ENCODE measurements around the gene PLEKHA3. TPM values are rescaled to one million over a fixed set of nuclear protein-coding genes. Genes with fewer than 3 reads are reported as not detected.
"Not testable (repeated sequence)": the region's sequence is repeated elsewhere in the genome, so short reads cannot be mapped to it uniquely, and the experiment has no call there.

PLEKHA3 gene
- total and polyA plus RNA-seq, 2 of the 4 experiments (the other 2 are of a cell fraction) = 3.9 to 5.5 TPM

- no peak for TF ChIP-seq FOS (IDR thresholded peaks at IDR 0.05; ENCODE audit: low read depth, low read length)
Measured at GRCh38 chr2:178523596-178524134, 43.4 kb downstream of the PLEKHA3 start (continued).

DNA sequence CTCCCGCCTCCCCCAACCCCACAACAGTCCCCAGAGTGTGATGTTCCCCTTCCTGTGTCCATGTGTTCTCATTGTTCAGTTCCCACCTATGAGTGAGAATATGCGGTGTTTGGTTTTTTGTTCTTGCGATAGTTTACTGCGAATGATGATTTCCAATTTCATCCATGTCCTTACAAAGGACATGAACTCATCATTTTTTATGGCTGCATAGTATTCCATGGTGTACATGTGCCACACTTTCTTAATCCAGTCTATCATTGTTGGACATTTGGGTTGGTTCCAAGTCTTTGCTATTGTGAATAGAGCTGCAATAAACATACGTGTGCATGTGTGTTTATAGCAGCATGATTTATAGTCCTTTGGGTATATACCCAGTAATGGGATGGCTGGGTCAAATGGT, 44.8 kb downstream of the PLEKHA3 start:
- WGBS, 2 experiments (ENCODE audit: extremely low coverage in 2 of 2, insufficient read length in 1 of 2) = no CpG with 5 or more reads among the region's 5 CpGs
- H3K9ac ChIP-seq (ENCODE audit: low read depth, low read length); H2AFZ ChIP-seq (replicated peaks; ENCODE audit: low read length, poor library complexity); H2BK15ac ChIP-seq (ENCODE audit: low read depth, low read length); H2BK20ac ChIP-seq (ENCODE audit: low read depth, low read length); H2BK120ac ChIP-seq (ENCODE audit: low read depth, low read length); H3K27ac ChIP-seq (ENCODE audit: insufficient read depth, low read length); H3K56ac ChIP-seq (ENCODE audit: extremely low read depth, insufficient read depth, low read length); H4K91ac ChIP-seq (ENCODE audit: insufficient read depth, low read depth, low read length); BruUV-seq (replicated peaks); H3K18ac ChIP-seq (ENCODE audit: low read depth, low read length); intact Hi-C loops (cut with micrococcal nuclease); ATAC-seq (ENCODE audit: low read depth); H4K20me1 ChIP-seq (ENCODE audit: insufficient read depth, low read length); H2AK5ac ChIP-seq (ENCODE audit: low read depth, low read length); H2AK9ac ChIP-seq (replicated peaks; ENCODE audit: low read depth, low read length, poor library complexity); H3K9me1 ChIP-seq (ENCODE audit: insufficient read depth, low read length); H3K9me3 ChIP-seq (ENCODE audit: control insufficient read depth, insufficient read depth, low read length); H3K4me3 ChIP-seq (ENCODE audit: insufficient read depth, low read depth, low read length); H2BK5ac ChIP-seq (ENCODE audit: low read depth, low read length, poor library complexity, severe bottlenecking); H4K5ac ChIP-seq (ENCODE audit: low read depth, low read length); H3K36me3 ChIP-seq (ENCODE audit: control insufficient read depth, insufficient read depth, low read length); H3K4ac ChIP-seq (ENCODE audit: low read depth, low read length); H4K8ac ChIP-seq (ENCODE audit: low read depth in 2 of 2, low read length in 2 of 2); DNase-seq; H3K4me1 ChIP-seq (ENCODE audit: control insufficient read depth, insufficient read depth, low read length); CTCF ChIA-PET; dilution Hi-C loops (cut with HindIII; ENCODE audit: low sequenced_read_pairs, unreplicated experiment); H3K23ac ChIP-seq (ENCODE audit: low read depth, low read length); H3K14ac ChIP-seq (replicated peaks; ENCODE audit: low read depth, low read length); H3K4me2 ChIP-seq (ENCODE audit: low read depth, low read length); in situ Hi-C loops (cut with MboI; ENCODE audit: low sequenced_read_pairs); H3K27me3 ChIP-seq (ENCODE audit: control insufficient read depth, insufficient read depth, low read length); POLR2A ChIA-PET (ENCODE audit: unreplicated experiment): not testable (repeated sequence)
- H3K79me1 ChIP-seq (ENCODE audit: low read depth in 1 of 2, low read length in 2 of 2) = peaks cover 15 to 29% of the 10 kb centered on the region in 2 experiments; a peak in 3 of 4 replicates

GRCh38 chr2:178525460-178525859, 45.2 kb downstream of the PLEKHA3 start:
- H4K91ac ChIP-seq (ENCODE audit: insufficient read depth, low read depth, low read length); H2AFZ ChIP-seq (replicated peaks; ENCODE audit: low read length, poor library complexity); H2AK5ac ChIP-seq (ENCODE audit: low read depth, low read length); H3K18ac ChIP-seq (ENCODE audit: low read depth, low read length); H3K9ac ChIP-seq (ENCODE audit: low read depth, low read length); H2BK20ac ChIP-seq (ENCODE audit: low read depth, low read length); dilution Hi-C loops (cut with HindIII; ENCODE audit: low sequenced_read_pairs, unreplicated experiment); H3K4me3 ChIP-seq (ENCODE audit: insufficient read depth, low read depth, low read length); H3K9me3 ChIP-seq (ENCODE audit: control insufficient read depth, insufficient read depth, low read length); H2BK15ac ChIP-seq (ENCODE audit: low read depth, low read length); ATAC-seq (ENCODE audit: low read depth); H3K9me1 ChIP-seq (ENCODE audit: insufficient read depth, low read length); H3K27me3 ChIP-seq (ENCODE audit: control insufficient read depth, insufficient read depth, low read length); BruUV-seq (replicated peaks); intact Hi-C loops (cut with micrococcal nuclease); H3K14ac ChIP-seq (replicated peaks; ENCODE audit: low read depth, low read length); H2BK5ac ChIP-seq (ENCODE audit: low read depth, low read length, poor library complexity, severe bottlenecking); CTCF ChIA-PET; H2BK120ac ChIP-seq (ENCODE audit: low read depth, low read length); H3K4me2 ChIP-seq (ENCODE audit: low read depth, low read length); H3K23ac ChIP-seq (ENCODE audit: low read depth, low read length); H3K4ac ChIP-seq (ENCODE audit: low read depth, low read length); H3K4me1 ChIP-seq (ENCODE audit: control insufficient read depth, insufficient read depth, low read length); H4K5ac ChIP-seq (ENCODE audit: low read depth, low read length); H2AK9ac ChIP-seq (replicated peaks; ENCODE audit: low read depth, low read length, poor library complexity); H3K27ac ChIP-seq (ENCODE audit: insufficient read depth, low read length); H4K20me1 ChIP-seq (ENCODE audit: insufficient read depth, low read length); in situ Hi-C loops (cut with MboI; ENCODE audit: low sequenced_read_pairs); H4K8ac ChIP-seq (ENCODE audit: low read depth in 2 of 2, low read length in 2 of 2); DNase-seq; POLR2A ChIA-PET (ENCODE audit: unreplicated experiment); H3K56ac ChIP-seq (ENCODE audit: extremely low read depth, insufficient read depth, low read length); H3K36me3 ChIP-seq (ENCODE audit: control insufficient read depth, insufficient read depth, low read length): not testable (repeated sequence)
- H3K79me1 ChIP-seq (ENCODE audit: low read depth in 1 of 2, low read length in 2 of 2) = peaks cover 15 to 31% of the 10 kb centered on the region in 2 experiments; a peak in 3 of 4 replicates
- no CpG with 5 or more reads among the region's 1 CpG for WGBS, 2 experiments (ENCODE audit: extremely low coverage in 2 of 2, insufficient read length in 1 of 2)
